K562 (cell line): Measurements from ENCODE around the gene ANKRD11. TPM values are rescaled to one million over a fixed set of nuclear protein-coding genes. Genes with fewer than 3 reads are reported as not detected.

Experiments
- ATAC-seq: fragments of 200-7000 bp; cut with Tn5 transposase; 3 replicates; pipeline ENCODE4 v1.9.1; 2020; ENCODE audit warnings: moderate library complexity
- BruUV-seq: library from RNA; stranded (reverse); fragments of 400-500 nt; replicated peaks from 2 replicates; lab custom pipeline; 2021; lab: Mats Ljungman, UMichigan
- CTCF ChIA-PET: fragments of 300-600 bp; formaldehyde crosslinking; extraction: SDS; loops from one replicate; lab custom pipeline; 2021; ENCODE audit warnings: low intra/inter-chr PET ratio; lab: Yijun Ruan, JAX
- POLR2A ChIA-PET: fragments of 300-600, 350-650 bp; sonication (Branson Sonifier 250); formaldehyde crosslinking; extraction: SDS; loops from one replicate; lab custom pipeline; 2021; ENCODE audit warnings: antibody characterized with exemption, inconsistent platforms; lab: Yijun Ruan, JAX
- DNase-seq, 4 experiments: peaks; one replicate each; pipeline versions ENCODE4 v3.0.0 to v3.0.0-alpha.2; 2011 to 2018; ENCODE audit warnings: low spot score in 3 of 4, mixed read lengths in 3 of 4; ENCODE audit errors: extremely low read depth in 1 of 4
- FAIRE-seq: peaks from 2 replicates; lab custom pipeline; 2011; peaks lifted over from hg19 to GRCh38; lab: Jason Lieb, UNC
- H2AFZ ChIP-seq: 2 replicates; pipeline ENCODE4 v1.6.0; 2011; ENCODE audit warnings: low read depth, low read length, control low read depth, inconsistent platforms
- H3K27ac ChIP-seq: fragments of 200-600 bp; 3 replicates; pipeline ENCODE4 v1.8.0; 2011; ENCODE audit warnings: low read depth, mild to moderate bottlenecking, control low read depth, inconsistent platforms, low read length, moderate library complexity, mixed read lengths; ENCODE audit errors: extremely low read depth
- H3K27me3 ChIP-seq, 2 experiments: fragments of 300-600 bp in 1 of 2; 2 replicates in 1 of 2; 3 replicates in 1 of 2; pipeline versions ENCODE4 v1.6.0 to v1.8.0; 2011; ENCODE audit warnings: inconsistent platforms in 2 of 2, low read length in 2 of 2, mild to moderate bottlenecking in 1 of 2, mixed read lengths in 1 of 2, moderate library complexity in 1 of 2; ENCODE audit not compliant: control insufficient read depth in 2 of 2, insufficient read depth in 2 of 2
- H3K36me3 ChIP-seq: fragments of 300-600 bp; 3 replicates; pipeline ENCODE4 v1.8.0; 2011; ENCODE audit warnings: mild to moderate bottlenecking, low read length, inconsistent platforms; ENCODE audit not compliant: control insufficient read depth, insufficient read depth
- H3K4me1 ChIP-seq, 2 experiments: fragments of 200-600 bp in 1 of 2; replicated peaks in 1 of 2; 2 replicates in 1 of 2; 3 replicates in 1 of 2; pipeline versions ENCODE4 v1.5.1 to v1.8.0; 2011; ENCODE audit warnings: inconsistent platforms in 2 of 2, low read length in 2 of 2, mild to moderate bottlenecking in 1 of 2, mixed read lengths in 1 of 2, moderate library complexity in 1 of 2; ENCODE audit not compliant: control insufficient read depth in 2 of 2, insufficient read depth in 2 of 2
- H3K4me2 ChIP-seq: 2 replicates; pipeline ENCODE4 v1.6.1; 2011; ENCODE audit warnings: low read length, control low read depth, inconsistent platforms, mixed read lengths; ENCODE audit not compliant: insufficient read depth
- H3K4me3 ChIP-seq: fragments of 200-600 bp; sonication (generic), shearing (Covaris generic); 2 replicates; pipeline ENCODE4 v1.5.1; 2016; ENCODE audit warnings: control low read depth, inconsistent platforms
- H3K79me2 ChIP-seq: fragments of 200-600 bp; 3 replicates; pipeline ENCODE4 v1.8.0; 2011; ENCODE audit warnings: low read length, inconsistent platforms; ENCODE audit not compliant: control insufficient read depth, insufficient read depth
- H3K9ac ChIP-seq, 2 experiments: 2 replicates each; pipeline versions ENCODE4 v1.6.0 to v1.6.1; 2011; ENCODE audit warnings: low read depth in 2 of 2, low read length in 2 of 2, control low read depth in 1 of 2, inconsistent platforms in 1 of 2, mild to moderate bottlenecking in 1 of 2, mixed read lengths in 1 of 2; ENCODE audit not compliant: insufficient read depth in 1 of 2
- H3K9me1 ChIP-seq: one replicate; pipeline ENCODE4 v1.6.0; 2011; ENCODE audit warnings: inconsistent platforms, mild to moderate bottlenecking, low read length, moderate library complexity; ENCODE audit not compliant: control insufficient read depth, insufficient read depth
- H3K9me3 ChIP-seq: replicated peaks from 2 replicates; pipeline ENCODE4 v1.5.1; 2011; ENCODE audit warnings: low read depth, low read length, inconsistent platforms; ENCODE audit not compliant: control insufficient read depth, insufficient read depth
- H4K20me1 ChIP-seq: replicated peaks from 2 replicates; pipeline ENCODE4 v1.6.1; 2011; ENCODE audit warnings: low read length, inconsistent platforms, mixed read lengths; ENCODE audit not compliant: control insufficient read depth, insufficient read depth
- FOS ChIP-seq: IDR thresholded peaks from 3 replicates; pipeline ENCODE4 v1.6.1; 2011; ENCODE audit not compliant: insufficient read length; ENCODE audit errors: extremely low read depth
- POLR2AphosphoS2 ChIP-seq: IDR thresholded peaks from 2 replicates; pipeline ENCODE4 v1.6.1; 2012; ENCODE audit warnings: low read length, improper control_type of control experiment
- PPARD ChIP-seq: fragments of 250-450 bp; sonication (Bioruptor Pico); IDR thresholded peaks from 2 replicates; pipeline ENCODE4 v1.8.0; 2022; ENCODE audit warnings: inconsistent platforms, mild to moderate bottlenecking, moderate library complexity
- RBM14 ChIP-seq: fragments of 200-400 bp; formaldehyde crosslinking; IDR thresholded peaks from 2 replicates; pipeline ENCODE4 v1.6.1; 2018; ENCODE audit warnings: low read depth, mild to moderate bottlenecking, low read length, moderate library complexity, borderline replicate concordance; ENCODE audit not compliant: insufficient read depth
- RBM39 ChIP-seq: fragments of 200-400 bp; formaldehyde crosslinking; optimal IDR thresholded peaks from 2 replicates; pipeline ENCODE3; 2018; ENCODE audit warnings: low read depth, low read length
- ZNF75A ChIP-seq: fragments of 450-650 bp; formaldehyde crosslinking; IDR thresholded peaks from 2 replicates; pipeline ENCODE4 v1.4.0; 2020; ENCODE audit warnings: mild to moderate bottlenecking
- WGBS: fragments of 100-300 bp; shearing (Covaris generic); methylation state at CpG from one replicate; pipeline ENCODE4 v1.1.6; 2016; ENCODE audit warnings: low coverage, mixed read lengths; ENCODE audit not compliant: insufficient coverage; ENCODE audit errors: missing lambda C conversion rate; 5-methylcytosine and 5-hydroxymethylcytosine counted together
- in situ Hi-C: fragments of 300-500 bp; cut with MboI; formaldehyde crosslinking; loops from 4 replicates; pipeline ENCODE4 v1.15.0; 2018; ENCODE audit warnings: inconsistent platforms, mixed read lengths
- intact Hi-C: fragments of 100-400 bp; cut with micrococcal nuclease; formaldehyde crosslinking; loops from 2 replicates; pipeline ENCODE4 v1.14.2; 2022
- polyA plus RNA-seq, 8 experiments: library from polyadenylated mRNA; depleted of rRNA in 4 of 8; stranded (reverse) in 5 of 8; unstranded in 3 of 8; fragments of >200 nt; fragmentation: Nextera tagmentation in 2 of 8; fragmentation: Illumina TruSeq in 1 of 8; extraction: Ambion mirVana in 2 of 8; extraction: Trizol in 1 of 8; gene quantifications; 2 replicates each; pipeline versions ENCODE4 v1.2.1 to v1.2.3, GENCODE V29; 2011 to 2014; ENCODE audit warnings: inconsistent platforms in 1 of 8, missing spikeins in 1 of 8
- total RNA-seq, 7 experiments: library from RNA; depleted of rRNA in 6 of 7; stranded (reverse); fragments of >200 nt in 6 of 7; fragmentation: Illumina TruSeq in 2 of 7; extraction: Trizol in 2 of 7; gene quantifications; 2 replicates each; pipeline versions ENCODE4 v1.2.1 to v1.2.3, GENCODE V29; 2011 to 2021; ENCODE audit warnings: low replicate concordance in 1 of 7
- TF ChIP-seq, protein P1 (sequence below): fragments of 250-450 bp; sonication (Bioruptor Pico); IDR thresholded peaks from 2 replicates; pipeline ENCODE4 v1.4.0; 2020; ENCODE audit warnings: borderline replicate concordance

ANKRD11 gene
- total and polyA plus RNA-seq, 9 of the 15 experiments (the other 6 are each of a cell fraction or from before 2014, with no cell fraction given): 4.7 to 126 (median 31.7) TPM

DNA sequence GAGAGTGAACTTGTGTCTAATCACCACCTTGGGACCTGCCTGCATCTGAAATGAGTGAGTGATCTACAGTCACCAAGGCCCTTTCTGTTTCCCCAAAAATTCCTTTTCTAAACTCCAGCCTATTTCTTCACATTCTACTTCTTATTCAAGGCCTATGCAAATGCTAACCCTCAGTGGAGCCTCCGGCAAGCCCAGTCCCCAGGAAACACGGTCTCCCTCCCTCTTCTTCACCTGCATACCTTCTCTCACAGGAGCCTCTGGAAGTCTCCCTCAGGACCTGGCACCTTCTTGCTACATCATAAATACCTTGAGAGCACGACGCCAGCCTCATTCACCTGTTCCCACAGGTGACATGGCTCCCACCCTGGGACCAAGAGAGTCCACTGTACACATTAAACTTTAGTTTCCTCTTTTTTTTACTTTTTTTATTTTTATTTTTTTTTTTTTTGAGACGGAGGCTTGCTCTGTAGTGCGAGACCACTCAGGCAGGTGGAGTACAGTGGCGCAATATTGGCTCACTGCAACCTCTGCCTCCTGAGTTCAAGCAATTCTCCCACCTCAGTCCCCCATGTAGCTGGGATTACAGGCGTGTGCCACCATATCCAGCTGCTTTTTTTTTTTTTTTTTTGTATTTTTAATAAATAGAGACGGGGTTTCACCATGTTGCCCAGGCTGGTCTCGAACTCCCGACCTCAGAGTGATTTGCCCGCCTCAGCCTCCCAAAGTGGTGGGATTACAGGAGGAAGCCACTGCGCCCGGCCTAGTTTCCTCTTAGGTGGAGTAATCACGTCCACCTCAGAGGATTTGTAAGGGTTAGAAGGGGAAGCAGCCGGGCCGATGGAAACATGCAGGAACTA lies 97.3 kb downstream of the ANKRD11 start:
- Histone ChIP-seq H3K4me1 (peaks cover 4 to 21% of the 10 kb centered on the region in 2 experiments; a peak in 4 of 5 replicates), H3K9me1 (no peaks in the 10 kb centered on the region), H3K9me3 (0 out of 2 replicates have a peak, but pooled peaks cover 3% of the 10 kb centered on the region), H3K9ac (no peak overlapping the region), H3K27me3 (no peaks in the 10 kb centered on the region), H3K4me2 (no peak overlapping the region), H4K20me1 (peaks cover 44% of the 10 kb centered on the region), H3K27ac (no peak overlapping the region), H2AFZ (no peak overlapping the region), H3K4me3 (no peak overlapping the region), H3K79me2 (peaks cover 91% of the 10 kb centered on the region), H3K36me3 (peaks cover 51% of the 10 kb centered on the region; the same call in 2 of the 3 replicates)
- POLR2A ChIA-PET: interaction anchor here (0.6 to 0.9 kb wide), 4 partner anchors 9 to 27 kb away, joined by 3 read pairs; no protein-coding TSS in a partner anchor
- DNase-seq: no peak
- BruUV-seq: TSS peak; percentile 28
- in situ Hi-C loops (no loop called here), intact Hi-C loops (no loop called here)
- TF ChIP-seq, protein P1, sequence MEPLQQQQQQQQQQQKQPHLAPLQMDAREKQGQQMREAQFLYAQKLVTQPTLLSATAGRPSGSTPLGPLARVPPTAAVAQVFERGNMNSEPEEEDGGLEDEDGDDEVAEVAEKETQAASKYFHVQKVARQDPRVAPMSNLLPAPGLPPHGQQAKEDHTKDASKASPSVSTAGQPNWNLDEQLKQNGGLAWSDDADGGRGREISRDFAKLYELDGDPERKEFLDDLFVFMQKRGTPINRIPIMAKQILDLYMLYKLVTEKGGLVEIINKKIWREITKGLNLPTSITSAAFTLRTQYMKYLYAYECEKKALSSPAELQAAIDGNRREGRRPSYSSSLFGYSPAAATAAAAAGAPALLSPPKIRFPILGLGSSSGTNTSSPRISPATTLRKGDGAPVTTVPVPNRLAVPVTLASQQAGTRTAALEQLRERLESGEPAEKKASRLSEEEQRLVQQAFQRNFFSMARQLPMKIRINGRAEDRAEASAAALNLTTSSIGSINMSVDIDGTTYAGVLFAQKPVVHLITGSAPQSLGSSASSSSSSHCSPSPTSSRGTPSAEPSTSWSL (CRISPR knock-in tag): no peak
- TF ChIP-seq RBM39 (no peak), POLR2AphosphoS2 (no peak), ZNF75A (no peak), FOS (no peak), PPARD (CRISPR knock-in tag) (no peak), RBM14 (no peak)
- ATAC-seq: no peak
- 94% methylated on average over 12 of the region's 17 CpGs for WGBS
- CTCF ChIA-PET: no interaction called here
- FAIRE-seq: no peak
